Right forelimb (tissue), 1 donor: ENCODE data around the gene MEOX1.
"Not testable (repeated sequence)": the region's sequence is repeated elsewhere in the genome, so short reads cannot be mapped to it uniquely, and the experiment has no call there.

ENCODE experiments used
- DNase-seq: peaks from one replicate; pipeline ENCODE4 v3.0.0-alpha.2; 2018

MEOX1 gene

GRCh38 chr17:43615330-43616028 is 46.2 kb downstream of the MEOX1 start:
- DNase-seq = no peak

GRCh38 chr17:43614561-43614960 is 47.2 kb downstream of the MEOX1 start:
- DNase-seq = no peak

GRCh38 chr17:43613917-43614316 is 47.8 kb downstream of the MEOX1 start:
- no peak for DNase-seq

GRCh38 chr17:43612515-43612914 is 49.2 kb downstream of the MEOX1 start:
- DNase-seq = no peak

GRCh38 chr17:43611230-43611969 is 50.3 kb downstream of the MEOX1 start:
- no peak for DNase-seq

GRCh38 chr17:43609613-43610385 is 51.9 kb downstream of the MEOX1 start:
- no peak for DNase-seq

- DNase-seq = no peak
Observed at GRCh38 chr17:43608313-43608712, 53.4 kb downstream of the MEOX1 start.

- DNase-seq = no peak
Observed at GRCh38 chr17:43604549-43604948, 57.2 kb downstream of the MEOX1 start.

- no peak for DNase-seq
Observed at GRCh38 chr17:43603321-43603720, 58.4 kb downstream of the MEOX1 start.

- DNase-seq = not testable (repeated sequence)
Observed at GRCh38 chr17:43602556-43602955, 59.2 kb downstream of the MEOX1 start.

GRCh38 chr17:43601280-43602039 is 60.3 kb downstream of the MEOX1 start:
- DNase-seq = peak; percentile 67

GRCh38 chr17:43599835-43600234 is 61.9 kb downstream of the MEOX1 start:
- no peak for DNase-seq

GRCh38 chr17:43599046-43599395 is 62.7 kb downstream of the MEOX1 start:
- no peak for DNase-seq

- no peak for DNase-seq
Observed at GRCh38 chr17:43598357-43599045, 63.2 kb downstream of the MEOX1 start.

- DNase-seq = no peak
Observed at GRCh38 chr17:43597624-43598356, 63.9 kb downstream of the MEOX1 start.

- DNase-seq = no peak
Observed at GRCh38 chr17:43595466-43595865, 66.3 kb downstream of the MEOX1 start.

- peak; percentile 93 for DNase-seq
Observed at GRCh38 chr17:43591779-43592562, 69.8 kb downstream of the MEOX1 start.

GRCh38 chr17:43591001-43591400 is 70.7 kb downstream of the MEOX1 start:
- no peak for DNase-seq
